ENCODE results near the gene WBP2.

WBP2 gene

GRCh38 chr17:75855310-75856061 is at the start of gene WBP2:
Gene WBP2, minus strand, starts transcription at chr17:75855335. Its CDS starts 38 bp downstream, at chr17:75855297.
- DNase-seq: peak; percentile 91

GRCh38 chr17:75902406-75902805 is 47.3 kb upstream of the WBP2 start:
- no peak for DNase-seq

DNA sequence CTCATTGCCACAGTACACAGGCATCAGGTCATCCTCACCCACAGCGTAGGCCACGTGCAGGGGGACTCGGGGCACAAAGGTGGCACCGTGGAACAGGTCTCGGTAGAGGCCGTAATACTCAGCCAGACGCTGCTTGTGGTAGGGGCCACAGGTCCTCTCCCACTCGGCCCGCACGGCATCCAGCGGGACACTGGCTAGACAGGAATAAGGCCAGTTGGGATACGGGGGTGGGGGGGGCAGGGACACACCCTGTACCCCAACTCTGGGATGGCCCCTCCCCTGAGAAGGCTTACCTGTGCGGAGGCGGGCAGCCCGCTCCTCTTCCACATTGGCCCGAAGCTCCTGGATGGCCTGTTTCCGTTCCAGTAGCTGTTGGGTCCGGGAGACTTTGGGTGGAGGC is 46.6 kb upstream of the WBP2 start:
- no peak for DNase-seq

- no peak for DNase-seq
These were observed 45.8 kb upstream of the WBP2 start for GRCh38 chr17:75900691-75901533.

- no peak for DNase-seq
These were observed 44.8 kb upstream of the WBP2 start for GRCh38 chr17:75899767-75900468.

GRCh38 chr17:75899353-75899752 is 44.2 kb upstream of the WBP2 start:
- no peak for DNase-seq

DNA sequence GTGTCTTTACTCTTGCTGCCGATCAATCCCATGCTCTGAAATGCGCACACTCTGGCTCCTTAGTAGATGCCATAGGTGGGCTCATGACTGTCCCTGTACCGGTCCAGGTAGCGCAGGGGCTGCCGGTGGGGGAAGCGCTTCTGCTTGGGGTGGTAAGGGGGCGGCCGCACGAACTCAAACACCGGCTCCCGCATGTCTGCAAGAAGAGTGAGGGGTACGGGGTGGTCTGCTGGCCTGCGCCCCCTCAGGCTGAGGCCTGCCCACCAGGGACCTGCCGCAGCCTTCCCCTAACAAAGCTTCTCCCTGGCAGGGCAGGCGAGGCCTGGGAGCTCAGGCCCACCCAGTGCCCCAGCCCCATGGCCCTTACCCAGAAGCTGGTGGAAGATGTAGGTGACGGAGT is 43.7 kb upstream of the WBP2 start:
- no peak for DNase-seq

DNA sequence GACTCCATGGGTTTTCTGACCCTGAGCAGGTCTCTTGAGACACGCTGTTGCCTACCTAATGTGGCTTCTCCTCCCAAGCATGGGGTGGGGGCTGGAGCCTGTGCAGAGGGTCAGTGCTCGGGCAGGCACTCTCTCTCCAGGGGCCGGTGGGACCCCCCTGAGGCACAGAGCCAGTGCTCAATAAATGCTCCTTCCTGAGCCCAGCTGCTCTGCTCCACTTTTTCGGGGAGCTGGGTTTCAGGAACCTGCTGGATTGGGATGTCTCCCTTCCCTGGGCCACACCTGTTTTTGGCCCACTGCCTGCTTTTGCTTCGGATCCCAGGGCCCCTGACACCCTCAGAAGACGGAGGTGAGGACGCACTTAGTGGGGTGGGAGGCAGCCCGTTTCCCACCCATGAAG is 42.9 kb upstream of the WBP2 start:
- no peak for DNase-seq

- DNase-seq: no peak
These were observed 42.3 kb upstream of the WBP2 start for GRCh38 chr17:75897160-75898019.

GRCh38 chr17:75896415-75897159 is 41.5 kb upstream of the WBP2 start, which contains the start of gene TRIM65:
Gene TRIM65, minus strand, starts transcription at chr17:75896951. Its CDS starts 14 bp downstream, at chr17:75896937.
- peak; percentile 52 for DNase-seq

DNA sequence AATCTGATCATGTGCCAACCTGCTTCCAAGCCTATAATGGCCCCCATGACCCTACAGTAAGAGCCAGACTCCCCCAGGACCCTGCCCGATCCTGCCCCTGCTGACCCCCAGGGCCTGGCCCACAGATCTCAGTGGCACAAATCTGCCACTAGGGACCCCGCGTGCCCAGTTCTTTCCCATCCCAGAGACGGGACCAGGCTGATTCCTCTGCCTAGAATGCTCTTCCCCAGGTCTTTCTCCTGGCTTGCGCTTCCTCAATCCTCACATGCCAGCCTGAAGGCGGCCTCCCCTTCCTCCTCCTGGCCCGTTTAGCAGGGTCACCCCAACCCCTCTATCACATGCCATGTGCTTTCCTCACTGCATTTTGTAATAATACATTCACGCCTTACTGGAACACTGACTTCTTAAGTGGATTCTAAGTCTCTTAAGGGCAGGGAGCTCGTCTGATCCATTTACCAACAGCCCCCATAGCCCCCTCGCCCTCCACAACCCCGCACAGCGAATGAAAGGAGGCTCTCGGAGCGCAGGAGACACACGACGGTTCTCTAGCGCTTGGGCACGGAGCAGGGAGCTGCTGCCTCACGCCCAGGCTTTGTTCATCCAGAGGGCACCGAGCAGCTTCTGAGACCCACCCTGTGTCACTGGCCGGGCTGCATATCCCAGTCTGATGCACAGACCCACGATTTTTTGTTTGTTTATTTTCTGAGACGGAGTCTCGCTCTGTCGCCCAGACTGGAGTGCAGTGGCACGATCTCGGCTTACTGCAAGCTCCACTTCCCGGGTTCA is 40.4 kb upstream of the WBP2 start:
- DNase-seq: no peak

DNA sequence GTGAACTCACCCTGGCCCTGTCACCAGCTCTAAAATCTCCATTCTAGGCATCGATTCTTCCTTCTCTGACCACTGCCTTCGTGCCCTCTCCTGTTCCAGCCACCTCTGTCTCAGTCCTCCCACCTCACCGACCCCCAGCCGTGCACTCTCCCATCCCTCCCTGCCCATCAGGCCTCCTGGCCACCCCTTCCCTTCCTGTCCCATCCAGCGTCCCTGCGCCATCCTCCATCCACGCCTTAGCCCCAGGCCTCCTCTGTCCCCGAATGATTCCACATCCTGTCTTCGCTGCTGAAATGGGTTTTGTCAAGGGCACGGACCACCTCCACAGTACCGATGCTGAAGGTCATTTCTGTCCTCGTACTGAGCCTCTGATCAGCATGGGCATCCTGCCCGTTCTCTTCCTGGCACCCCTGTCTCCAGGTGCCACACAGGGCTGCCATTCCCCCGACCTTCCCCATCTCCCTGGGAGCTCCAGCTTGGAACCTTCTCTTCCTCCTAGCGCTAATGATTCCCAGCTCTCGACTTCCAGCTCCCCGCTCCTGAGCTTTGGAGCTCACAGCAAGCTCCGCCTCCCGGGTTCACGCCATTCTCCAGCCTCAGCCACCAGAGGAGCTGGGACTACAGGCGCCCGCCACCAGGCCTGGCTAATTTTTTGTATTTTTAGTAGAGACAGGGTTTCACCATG is 39.1 kb upstream of the WBP2 start:
- DNase-seq: no peak

- no peak for DNase-seq
These were observed 38.3 kb upstream of the WBP2 start for GRCh38 chr17:75893305-75894048.

DNA sequence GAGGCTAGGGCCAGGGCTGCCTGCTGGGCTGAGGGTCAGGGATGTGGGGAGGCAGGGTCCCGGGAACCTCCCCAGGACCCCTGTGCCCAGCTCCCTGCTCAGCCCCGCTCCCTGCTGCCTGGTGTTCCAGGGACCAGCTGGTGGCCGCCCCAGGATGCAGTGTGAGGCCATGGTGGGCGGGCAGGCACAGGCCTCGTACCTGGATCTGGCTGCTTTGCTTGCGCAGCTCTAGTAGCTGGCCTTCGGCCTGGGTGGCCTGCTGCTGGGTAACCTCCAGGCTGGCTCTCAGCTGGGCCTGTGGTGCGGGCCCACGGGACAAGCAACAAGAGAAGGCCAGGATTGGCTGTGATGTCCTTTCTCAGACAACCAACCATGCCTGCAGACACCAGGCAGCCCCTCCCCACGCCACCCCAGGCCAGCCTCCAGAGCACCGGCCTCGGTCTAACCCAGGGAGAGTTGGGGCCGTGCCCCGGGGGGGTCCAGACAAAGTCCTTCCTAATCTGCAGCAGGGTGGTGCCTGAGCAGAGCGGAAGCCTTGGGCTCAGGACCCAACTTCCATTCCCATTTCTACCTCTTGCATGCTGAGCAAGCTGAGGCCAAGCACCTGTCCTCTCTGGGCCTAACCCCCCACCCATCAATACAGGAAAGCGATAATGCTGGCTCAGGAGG is 37.6 kb upstream of the WBP2 start:
- DNase-seq: no peak

DNA sequence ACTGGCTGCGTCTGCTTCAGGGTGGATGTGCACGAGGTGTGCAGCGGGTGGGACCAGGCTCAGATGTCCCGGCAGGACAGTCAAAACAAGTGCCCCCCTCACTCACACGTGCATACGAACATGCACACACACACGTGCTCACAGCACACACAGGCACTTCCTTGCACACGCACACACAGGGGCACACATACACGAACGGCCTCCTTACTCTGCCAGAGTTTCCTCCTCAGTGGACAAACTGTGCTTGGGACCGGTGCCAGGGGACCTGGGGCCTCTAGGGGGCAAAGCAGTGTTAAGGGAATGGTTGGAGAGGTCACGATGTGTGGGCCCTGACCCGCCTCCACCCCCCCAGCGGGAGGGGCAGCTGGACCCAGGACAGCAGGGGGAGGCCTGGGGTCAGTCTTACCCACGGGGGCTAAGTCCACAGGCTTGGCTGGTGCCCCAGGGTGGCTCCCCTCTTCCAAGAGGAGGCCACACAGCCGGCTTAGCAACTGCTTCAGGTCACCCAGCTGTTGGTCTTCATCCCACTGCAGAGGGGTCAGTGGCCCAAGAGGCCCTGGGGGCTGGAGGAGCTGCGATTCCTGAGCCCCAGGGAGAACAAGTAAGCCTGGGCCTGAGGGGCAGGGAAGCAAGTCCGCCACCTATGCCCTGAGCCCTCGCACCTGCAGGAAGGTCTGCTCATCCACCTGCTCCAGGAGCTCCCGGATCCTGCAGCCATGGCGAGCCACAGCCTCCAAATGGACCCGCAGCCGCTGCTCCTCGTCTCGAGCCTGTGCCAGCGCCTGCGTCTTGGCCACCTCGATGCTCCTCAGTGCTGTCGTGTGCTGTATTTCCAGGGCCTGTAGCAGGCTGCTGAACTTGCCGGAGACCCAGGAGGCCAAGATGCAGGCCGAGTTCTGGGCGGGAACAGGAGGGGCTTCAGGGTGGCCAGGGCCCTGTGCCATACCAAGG is 36.7 kb upstream of the WBP2 start:
- no peak for DNase-seq

GRCh38 chr17:75891022-75891604 is 36.0 kb upstream of the WBP2 start:
- no peak for DNase-seq

GRCh38 chr17:75889454-75889853 is 34.3 kb upstream of the WBP2 start:
- DNase-seq: no peak

Data from GOT3 (cell line).